BJ (cell line): ENCODE data around the gene TMX1. TPM values are rescaled to one million over a fixed set of nuclear protein-coding genes. Genes with fewer than 3 reads are reported as not detected.

ENCODE experiments used
- CTCF ChIA-PET: fragments of 350-600 bp; formaldehyde crosslinking; extraction: SDS; loops from one replicate; lab custom pipeline; 2021; ENCODE audit warnings: antibody characterized with exemption, inconsistent platforms; lab: Yijun Ruan, JAX
- POLR2A ChIA-PET: fragments of 300-600 bp; sonication (Branson Sonifier 250); formaldehyde crosslinking; extraction: SDS; loops from one replicate; lab custom pipeline; 2021; ENCODE audit warnings: antibody characterized with exemption; lab: Charles Lee
- DNase-seq: peaks from one replicate; pipeline ENCODE4 v3.0.0-alpha.2; 2011; ENCODE audit warnings: low read depth
- H3K27me3 ChIP-seq: 2 replicates; pipeline ENCODE4 v1.6.0; 2011; ENCODE audit warnings: low read length; ENCODE audit not compliant: control insufficient read depth, insufficient read depth
- H3K36me3 ChIP-seq: 2 replicates; pipeline ENCODE4 v1.5.1; 2011; ENCODE audit warnings: low read length; ENCODE audit not compliant: control insufficient read depth, insufficient read depth
- H3K4me3 ChIP-seq: 2 replicates; pipeline ENCODE4 v1.5.1; 2011; ENCODE audit warnings: low read depth, mild to moderate bottlenecking, control low read depth, low read length
- CTCF ChIP-seq: IDR thresholded peaks from 2 replicates; pipeline ENCODE4 v1.5.1; 2011; ENCODE audit warnings: low read depth, mild to moderate bottlenecking, control low read depth, inconsistent platforms, low read length, moderate library complexity; ENCODE audit not compliant: insufficient read depth
- polyA plus RNA-seq: library from polyadenylated mRNA; depleted of rRNA; stranded (reverse); fragments of >200 nt; gene quantifications from 2 replicates; pipeline ENCODE4 v1.2.3, GENCODE V29; 2011

TMX1 gene
- polyA plus RNA-seq, 1 experiment = 10.4 TPM

GRCh38 chr14:51277753-51278415 lies 37.8 kb downstream of the TMX1 start:
- DNase-seq = no peak
- ChIA-PET POLR2A (interaction anchor here (0.5 kb wide), 1 partner anchor 196 kb away, joined by 3 read pairs; no protein-coding TSS in a partner anchor), CTCF (interaction anchor here (0.9 to 12.4 kb wide), 4 partner anchors 11 to 500 kb away, joined by 3 to 310 read pairs (median 3); no protein-coding TSS in a partner anchor)
- TF ChIP-seq CTCF = no peak
- no peaks in the 10 kb centered on the region for H3K27me3 ChIP-seq
- H3K36me3 ChIP-seq = no peaks in the 10 kb centered on the region
- no peak overlapping the region for H3K4me3 ChIP-seq

- H3K36me3 ChIP-seq = no peaks in the 10 kb centered on the region
- DNase-seq = no peak
- no peak overlapping the region for H3K4me3 ChIP-seq
- ChIA-PET POLR2A (interaction anchor here (0.6 kb wide), 1 partner anchor 371 kb away, joined by 3 read pairs; no protein-coding TSS in a partner anchor), CTCF (interaction anchor here (1.0 to 12.4 kb wide), 31 partner anchors 8 to 701 kb away, joined by 3 to 310 read pairs (median 7); partner anchors contain the start of gene FRMD6)
- H3K27me3 ChIP-seq = no peaks in the 10 kb centered on the region
- TF ChIP-seq CTCF = no peak
Measured at GRCh38 chr14:51282517-51282916, 42.5 kb downstream of the TMX1 start.

GRCh38 chr14:51283402-51284085 lies 43.5 kb downstream of the TMX1 start:
- no peak overlapping the region for H3K4me3 ChIP-seq
- ChIA-PET CTCF (interaction anchor here (0.7 to 12.4 kb wide), 61 partner anchors 8 to 699 kb away, joined by 3 to 310 read pairs (median 4); partner anchors contain the start of gene FRMD6), POLR2A (interaction anchor here (0.6 kb wide), 1 partner anchor 370 kb away, joined by 3 read pairs; no protein-coding TSS in a partner anchor)
- no peaks in the 10 kb centered on the region for H3K27me3 ChIP-seq
- peak; percentile 77 for DNase-seq
- TF ChIP-seq CTCF = peak; percentile 67
- no peaks in the 10 kb centered on the region for H3K36me3 ChIP-seq

GRCh38 chr14:51284241-51284640 lies 44.2 kb downstream of the TMX1 start:
- POLR2A ChIA-PET = no interaction called here

More at GRCh38 chr14:51284241-51284640, 44.2 kb downstream of the TMX1 start:
- Histone ChIP-seq H3K4me3 (no peak overlapping the region), H3K36me3 (no peaks in the 10 kb centered on the region), H3K27me3 (no peaks in the 10 kb centered on the region)
- no peak for TF ChIP-seq CTCF
- no peak for DNase-seq
- CTCF ChIA-PET = interaction anchor here (0.7 to 12.4 kb wide), 39 partner anchors 9 to 699 kb away, joined by 3 to 310 read pairs (median 5); partner anchors contain the start of gene FRMD6
